ENCODE results near the gene ZNF766.
A peak's percentile ranks its signal among the peaks of the same experiment; 100 is the strongest.
"Not testable (repeated sequence)": the region's sequence is repeated elsewhere in the genome, so short reads cannot be mapped to it uniquely, and the experiment has no call there.

ZNF766 gene

GRCh38 chr19:52275988-52276387 is 6.6 kb downstream of the ZNF766 start:
- no peak for DNase-seq (ENCODE audit: low read depth in 2 of 2)

- DNase-seq (ENCODE audit: low read depth in 2 of 2), result no peak
Observed at GRCh38 chr19:52277471-52277870, 8.1 kb downstream of the ZNF766 start.

GRCh38 chr19:52286256-52286655 is 16.9 kb downstream of the ZNF766 start:
- DNase-seq (ENCODE audit: low read depth in 2 of 2), result no peak

GRCh38 chr19:52291781-52292180 is 22.4 kb downstream of the ZNF766 start:
- DNase-seq (ENCODE audit: low read depth in 2 of 2), result no peak

GRCh38 chr19:52292946-52293345 is 23.6 kb downstream of the ZNF766 start:
- DNase-seq (ENCODE audit: low read depth in 2 of 2), result not testable (repeated sequence)

GRCh38 chr19:52296400-52296772 is 27.0 kb downstream of the ZNF766 start:
- DNase-seq (ENCODE audit: low read depth in 2 of 2), result no peak

- peak; percentile 54 to 59 for DNase-seq (ENCODE audit: low read depth in 2 of 2)
Observed at GRCh38 chr19:52296773-52297600, 27.6 kb downstream of the ZNF766 start, which contains the start of gene ZNF480. Gene ZNF480, plus strand, starts transcription at chr19:52297169. Its CDS starts 3,244 bp downstream, at chr19:52300413.

GRCh38 chr19:52297601-52298364 is 28.4 kb downstream of the ZNF766 start:
- no peak for DNase-seq (ENCODE audit: low read depth in 2 of 2)

- DNase-seq (ENCODE audit: low read depth in 2 of 2), result no peak
Observed at GRCh38 chr19:52307275-52307674, 37.9 kb downstream of the ZNF766 start.

- DNase-seq (ENCODE audit: low read depth in 2 of 2), result no peak
Observed at GRCh38 chr19:52322429-52322828, 53.0 kb downstream of the ZNF766 start.

- DNase-seq (ENCODE audit: low read depth in 2 of 2), result no peak
Observed at GRCh38 chr19:52331757-52332156, 62.4 kb downstream of the ZNF766 start.

GRCh38 chr19:52335768-52336116 is 66.4 kb downstream of the ZNF766 start:
- DNase-seq (ENCODE audit: low read depth in 2 of 2), result no peak

- peak; percentile 72 to 82 for DNase-seq (ENCODE audit: low read depth in 2 of 2)
Observed at GRCh38 chr19:52336117-52336790, 66.9 kb downstream of the ZNF766 start, which contains the start of gene ZNF610. Gene ZNF610, plus strand, starts transcription at chr19:52336243. Its CDS starts 12,930 bp downstream, at chr19:52349173.

GRCh38 chr19:52336791-52337381 is 67.5 kb downstream of the ZNF766 start:
- no peak for DNase-seq (ENCODE audit: low read depth in 2 of 2)

GRCh38 chr19:52339022-52339421 is 69.6 kb downstream of the ZNF766 start:
- DNase-seq (ENCODE audit: low read depth in 2 of 2), result not testable (repeated sequence)

- peak in 1 of 2 donors; percentile 26 for DNase-seq (ENCODE audit: low read depth in 2 of 2)
Observed at GRCh38 chr19:52343548-52343947, 74.2 kb downstream of the ZNF766 start.

- DNase-seq (ENCODE audit: low read depth in 2 of 2), result no peak
Observed at GRCh38 chr19:52345162-52345561, 75.8 kb downstream of the ZNF766 start.
